Measurements from ENCODE around the gene LRP4. TPM values are rescaled to one million over a fixed set of nuclear protein-coding genes. Genes with fewer than 3 reads are reported as not detected.

Gene LRP4
- polyA plus RNA-seq, 1 donor from 2014 or later: not detected

- Histone ChIP-seq H3K27ac (ENCODE audit: low read length) (no peak overlapping the region), H3K9me2 (ENCODE audit: insufficient read depth, low read length) (no peaks in the 10 kb centered on the region), H3K9ac (ENCODE audit: low read length) (no peak overlapping the region), H3F3A (ENCODE audit: insufficient read depth, low read length, poor library complexity, severe bottlenecking) (no peaks in the 10 kb centered on the region), H4K20me1 (ENCODE audit: insufficient read depth) (no peaks in the 10 kb centered on the region), H3K4me3 (ENCODE audit: low read length) (no peak overlapping the region), H2AFZ (ENCODE audit: low read depth, low read length) (no peak overlapping the region), H3K36me3 (ENCODE audit: insufficient read depth, low read length) (no peaks in the 10 kb centered on the region), H3K4me2 (ENCODE audit: low read length) (no peak overlapping the region), H3K27me3 (ENCODE audit: insufficient read depth, low read depth, low read length) (no peaks in the 10 kb centered on the region), H3K79me2 (replicated peaks; ENCODE audit: insufficient read depth, low read length) (no peaks in the 10 kb centered on the region), H3K9me3 (ENCODE audit: low read length) (no peaks in the 10 kb centered on the region)
- TF ChIP-seq POLR2AphosphoS5 (IDR thresholded peaks at IDR 0.05): no peak
- TF ChIP-seq REST (IDR thresholded peaks at IDR 0.05; ENCODE audit: borderline replicate concordance): no peak
- TF ChIP-seq TAF1 (IDR thresholded peaks at IDR 0.05; ENCODE audit: low read depth): no peak
- TF ChIP-seq EZH2 (IDR thresholded peaks at IDR 0.05; ENCODE audit: borderline replicate concordance, insufficient read depth, low read length, poor library complexity, severe bottlenecking): no peak
- no peak for TF ChIP-seq EP300 (conservative IDR thresholded peaks at IDR 0.05; ENCODE audit: poor library complexity, severe bottlenecking)
- TF ChIP-seq SMC3 (conservative IDR thresholded peaks at IDR 0.05; ENCODE audit: poor library complexity): no peak
- no peak for TF ChIP-seq MXI1 (conservative IDR thresholded peaks at IDR 0.05; ENCODE audit: poor library complexity, severe bottlenecking)
- no peak for TF ChIP-seq RAD21 (conservative IDR thresholded peaks at IDR 0.05)
Measured at GRCh38 chr11:46892838-46893237, 25.5 kb downstream of the LRP4 start.

- no peaks in the 10 kb centered on the region for H3K27me3 ChIP-seq (ENCODE audit: insufficient read depth, low read depth, low read length)
- H3K79me2 ChIP-seq (replicated peaks; ENCODE audit: insufficient read depth, low read length): no peaks in the 10 kb centered on the region
- H3K9me2 ChIP-seq (ENCODE audit: insufficient read depth, low read length): no peaks in the 10 kb centered on the region
- H3K27ac ChIP-seq (ENCODE audit: low read length): no peak overlapping the region
- no peaks in the 10 kb centered on the region for H3K36me3 ChIP-seq (ENCODE audit: insufficient read depth, low read length)
- no peaks in the 10 kb centered on the region for H3F3A ChIP-seq (ENCODE audit: insufficient read depth, low read length, poor library complexity, severe bottlenecking)
- H3K9ac ChIP-seq (ENCODE audit: low read length): no peak overlapping the region
- no peak overlapping the region for H3K4me3 ChIP-seq (ENCODE audit: low read length)
- H2AFZ ChIP-seq (ENCODE audit: low read depth, low read length): no peak overlapping the region
- no peaks in the 10 kb centered on the region for H4K20me1 ChIP-seq (ENCODE audit: insufficient read depth)
- TF ChIP-seq EP300 (conservative IDR thresholded peaks at IDR 0.05; ENCODE audit: poor library complexity, severe bottlenecking): no peak
- TF ChIP-seq EZH2 (IDR thresholded peaks at IDR 0.05; ENCODE audit: borderline replicate concordance, insufficient read depth, low read length, poor library complexity, severe bottlenecking): no peak
- no peak for TF ChIP-seq MXI1 (conservative IDR thresholded peaks at IDR 0.05; ENCODE audit: poor library complexity, severe bottlenecking)
- H3K4me2 ChIP-seq (ENCODE audit: low read length): no peak overlapping the region
- H3K9me3 ChIP-seq (ENCODE audit: low read length): no peaks in the 10 kb centered on the region
Measured at GRCh38 chr11:46892109-46892508, 26.2 kb downstream of the LRP4 start.

- Histone ChIP-seq H3K4me2 (ENCODE audit: low read length) (no peak overlapping the region), H2AFZ (ENCODE audit: low read depth, low read length) (no peak overlapping the region), H3K4me3 (ENCODE audit: low read length) (no peak overlapping the region), H3K9me2 (ENCODE audit: insufficient read depth, low read length) (no peaks in the 10 kb centered on the region), H3K9ac (ENCODE audit: low read length) (no peak overlapping the region), H4K20me1 (ENCODE audit: insufficient read depth) (no peaks in the 10 kb centered on the region), H3K27me3 (ENCODE audit: insufficient read depth, low read depth, low read length) (no peaks in the 10 kb centered on the region), H3F3A (ENCODE audit: insufficient read depth, low read length, poor library complexity, severe bottlenecking) (no peaks in the 10 kb centered on the region), H3K27ac (ENCODE audit: low read length) (no peak overlapping the region), H3K79me2 (replicated peaks; ENCODE audit: insufficient read depth, low read length) (no peaks in the 10 kb centered on the region), H3K36me3 (ENCODE audit: insufficient read depth, low read length) (no peaks in the 10 kb centered on the region), H3K9me3 (ENCODE audit: low read length) (no peaks in the 10 kb centered on the region)
- TF ChIP-seq CTCF (IDR thresholded peaks at IDR 0.05; ENCODE audit: poor library complexity, severe bottlenecking) (no peak), EZH2 (IDR thresholded peaks at IDR 0.05; ENCODE audit: borderline replicate concordance, insufficient read depth, low read length, poor library complexity, severe bottlenecking) (no peak), SMC3 (conservative IDR thresholded peaks at IDR 0.05; ENCODE audit: poor library complexity) (no peak), EP300 (conservative IDR thresholded peaks at IDR 0.05; ENCODE audit: poor library complexity, severe bottlenecking) (no peak), REST (IDR thresholded peaks at IDR 0.05; ENCODE audit: borderline replicate concordance) (no peak), RAD21 (conservative IDR thresholded peaks at IDR 0.05) (no peak), TAF1 (IDR thresholded peaks at IDR 0.05; ENCODE audit: low read depth) (no peak), POLR2AphosphoS5 (IDR thresholded peaks at IDR 0.05) (no peak), MXI1 (conservative IDR thresholded peaks at IDR 0.05; ENCODE audit: poor library complexity, severe bottlenecking) (no peak)
Measured at GRCh38 chr11:46890665-46891064, 27.7 kb downstream of the LRP4 start.
